ENCODE results near the gene NRXN3.

- TF ChIP-seq CTCF (IDR thresholded peaks at IDR 0.05; ENCODE audit: insufficient read depth, low read length, poor library complexity, severe bottlenecking) (no peak), EZH2phosphoT487 (conservative IDR thresholded peaks at IDR 0.05; ENCODE audit: low read length) (no peak)
Measured at GRCh38 chr14:79021766-79022165, 851.6 kb downstream of the NRXN3 start.
